ENCODE measurements around the gene ADCYAP1R1.

Gene ADCYAP1R1

DNA sequence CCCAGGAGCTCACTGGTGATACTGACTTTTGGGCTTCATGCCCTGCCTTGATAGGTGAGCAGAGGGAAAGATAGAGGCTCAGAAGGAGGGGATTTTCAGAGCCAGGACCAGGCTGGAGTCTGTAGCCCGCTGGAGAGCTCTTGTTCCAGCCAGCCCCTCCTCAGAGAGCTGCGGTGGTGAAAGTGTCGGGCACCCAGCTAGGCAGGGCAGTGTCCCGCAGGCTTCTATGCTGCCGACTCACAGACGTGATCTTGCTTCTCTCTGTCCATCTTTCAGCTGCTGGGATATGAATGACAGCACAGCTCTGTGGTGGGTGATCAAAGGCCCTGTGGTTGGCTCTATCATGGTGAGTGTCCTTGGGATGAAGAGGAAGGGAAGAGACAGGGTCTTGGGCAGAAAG lies 35.2 kb downstream of the ADCYAP1R1 start:
- DNase-seq (ENCODE audit: low spot score), result no peak

DNA sequence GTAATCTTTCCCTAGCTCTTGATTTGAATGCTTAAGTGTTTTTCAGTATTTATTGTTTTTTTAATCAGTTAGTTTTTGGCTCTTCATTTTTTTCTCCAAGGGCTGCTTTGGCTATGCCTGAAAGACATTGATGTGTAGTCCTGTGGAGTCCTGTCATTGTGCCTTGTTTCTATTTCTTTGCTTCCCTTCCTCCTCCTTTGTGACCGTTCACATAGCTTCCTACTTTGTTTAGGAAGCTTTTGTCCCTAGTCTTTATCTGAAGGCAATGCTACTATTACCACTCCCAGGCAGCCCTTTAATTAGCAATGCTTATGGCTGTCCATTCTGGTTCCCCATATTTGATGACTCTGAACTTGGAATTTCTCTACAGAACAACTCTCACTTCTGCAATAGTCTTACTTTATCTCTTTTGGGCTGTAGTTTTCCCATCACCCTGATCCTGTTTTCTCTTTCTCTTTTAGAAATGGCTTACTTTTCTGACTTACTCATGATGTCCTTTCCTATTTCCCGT lies 39.9 kb downstream of the ADCYAP1R1 start:
- DNase-seq (ENCODE audit: low spot score), result no peak

DNA sequence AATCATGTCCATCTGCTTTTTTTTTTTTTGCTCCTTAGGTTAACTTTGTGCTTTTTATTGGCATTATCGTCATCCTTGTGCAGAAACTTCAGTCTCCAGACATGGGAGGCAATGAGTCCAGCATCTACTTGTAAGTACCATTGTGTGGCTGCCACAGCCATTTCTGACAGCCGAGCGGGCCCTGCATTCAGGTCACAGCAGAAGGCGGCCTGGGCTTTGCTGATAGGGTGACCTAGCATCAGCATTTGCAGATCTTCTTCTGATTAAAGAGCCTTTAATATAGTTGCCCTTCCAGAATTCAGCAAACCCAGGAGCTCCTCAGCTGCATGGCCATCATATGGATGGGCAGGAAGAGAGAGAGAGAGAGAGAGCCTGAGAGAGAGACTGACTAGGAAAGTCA lies 40.5 kb downstream of the ADCYAP1R1 start:
- no peak for DNase-seq (ENCODE audit: low spot score)

DNA sequence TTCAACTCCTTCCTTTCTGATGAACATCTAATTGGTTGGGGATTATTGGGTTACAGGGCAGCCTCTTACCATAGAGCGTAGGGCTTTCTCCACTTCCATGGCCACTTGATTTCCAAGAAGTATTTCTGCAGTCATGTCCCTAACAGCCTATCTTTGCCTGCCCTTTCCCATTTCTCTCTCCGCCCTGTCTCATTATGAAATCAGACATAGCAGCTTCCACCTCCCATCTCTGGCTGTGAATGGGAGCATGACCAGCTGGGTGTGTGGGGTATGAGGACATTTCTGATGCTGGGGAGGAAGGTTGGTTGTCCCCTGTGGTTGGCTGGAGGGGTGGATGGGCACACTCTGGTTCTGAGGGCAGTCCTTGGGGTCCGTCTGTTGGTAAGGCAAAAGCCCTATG lies 41.2 kb downstream of the ADCYAP1R1 start:
- no peak for DNase-seq (ENCODE audit: low spot score)

DNA sequence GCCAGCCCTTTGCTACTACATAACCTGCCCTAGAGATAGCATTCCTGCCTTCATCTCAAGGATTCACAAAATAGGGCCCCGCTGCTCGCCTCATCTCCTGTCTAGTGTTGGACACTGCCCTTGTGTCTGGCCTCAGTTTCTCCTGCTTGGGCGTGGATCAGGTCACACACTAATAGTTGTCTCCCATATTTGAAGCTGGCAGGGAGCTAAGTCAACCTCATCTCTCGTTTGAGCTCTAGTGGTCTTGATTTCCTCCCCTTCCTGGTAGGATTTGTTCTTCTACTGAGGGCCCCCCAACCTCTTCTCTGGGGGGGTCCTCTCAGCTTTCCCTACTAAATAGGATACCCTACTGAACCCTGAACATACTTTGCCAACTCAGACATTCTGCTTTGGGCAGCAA lies 42.2 kb downstream of the ADCYAP1R1 start:
- DNase-seq (ENCODE audit: low spot score), result no peak

DNA sequence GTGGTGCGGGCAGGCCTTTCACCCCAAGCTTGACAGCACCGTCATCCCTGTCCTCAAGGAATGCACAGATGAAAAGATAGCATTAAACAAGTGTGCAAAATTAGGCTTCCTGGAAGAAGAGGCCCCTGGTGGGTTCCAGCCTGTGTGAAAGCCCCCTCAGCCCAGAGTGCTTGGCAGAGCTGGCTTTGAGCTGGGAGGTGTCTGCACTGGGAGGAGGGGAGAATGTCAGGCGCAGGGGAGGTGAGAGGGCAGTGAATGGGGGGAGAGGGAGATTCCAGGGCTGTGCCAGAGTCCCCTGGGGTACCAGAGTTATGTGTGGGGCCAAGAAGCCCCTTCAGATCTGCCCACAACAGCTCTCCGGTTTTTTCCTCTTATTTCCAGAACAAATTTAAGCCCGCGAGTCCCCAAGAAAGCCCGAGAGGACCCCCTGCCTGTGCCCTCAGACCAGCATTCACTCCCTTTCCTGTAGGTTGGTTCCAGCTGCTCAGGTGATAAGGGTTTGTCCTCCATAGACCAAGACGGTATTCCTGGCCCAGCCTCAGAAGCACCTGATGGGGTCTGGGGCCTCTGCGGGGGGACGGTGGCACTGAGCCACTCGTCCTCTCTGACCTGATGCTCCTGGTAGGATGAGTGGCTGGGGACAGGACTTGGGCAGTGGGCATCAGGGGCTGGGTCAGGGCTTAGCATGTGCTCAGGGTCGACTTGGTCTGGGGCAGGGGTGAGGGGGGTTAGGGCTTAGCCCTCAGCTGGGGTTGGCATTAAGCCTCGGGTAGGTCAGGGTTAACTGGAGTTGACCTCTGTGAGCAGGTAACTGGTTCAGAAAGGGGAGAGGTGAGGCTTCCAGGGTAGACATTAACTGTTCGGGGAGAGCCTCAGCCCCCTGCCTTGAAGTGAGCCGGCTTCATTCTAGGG lies 43.4 kb downstream of the ADCYAP1R1 start:
- no peak for DNase-seq (ENCODE audit: low spot score)

DNA sequence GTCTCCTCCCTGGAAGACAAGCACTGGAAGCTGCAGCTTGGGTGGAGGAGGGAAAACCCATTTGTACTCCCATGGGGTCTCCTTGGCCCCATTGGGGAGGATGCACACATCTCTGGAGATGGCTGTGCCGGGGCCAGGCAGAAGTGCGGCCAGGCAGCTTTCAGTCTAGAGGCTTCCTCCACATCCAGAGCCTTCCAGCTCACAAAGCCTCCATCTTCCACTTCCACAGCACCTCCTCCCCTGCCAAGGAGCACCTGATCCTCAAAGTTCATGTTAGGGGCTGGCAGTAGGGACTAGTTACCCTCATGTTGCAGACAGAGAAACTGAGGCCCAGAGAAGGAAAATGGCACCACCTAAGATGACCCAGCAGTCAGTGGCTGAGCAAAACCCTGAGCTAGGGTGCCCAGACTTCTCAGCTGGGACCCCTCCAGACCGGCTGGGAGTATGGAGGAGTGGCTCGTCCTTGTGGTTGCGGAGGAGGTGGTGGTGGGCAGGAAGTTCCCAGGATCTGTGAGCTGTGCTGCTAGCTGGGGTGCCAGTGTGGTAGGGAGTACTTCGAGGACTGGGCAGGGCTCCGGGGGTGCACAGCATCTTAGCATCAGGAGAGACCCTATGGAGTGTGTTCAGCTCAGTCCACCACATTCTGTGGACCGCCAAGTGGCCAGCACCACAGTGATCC lies 44.2 kb downstream of the ADCYAP1R1 start:
- no peak for DNase-seq (ENCODE audit: low spot score)

DNA sequence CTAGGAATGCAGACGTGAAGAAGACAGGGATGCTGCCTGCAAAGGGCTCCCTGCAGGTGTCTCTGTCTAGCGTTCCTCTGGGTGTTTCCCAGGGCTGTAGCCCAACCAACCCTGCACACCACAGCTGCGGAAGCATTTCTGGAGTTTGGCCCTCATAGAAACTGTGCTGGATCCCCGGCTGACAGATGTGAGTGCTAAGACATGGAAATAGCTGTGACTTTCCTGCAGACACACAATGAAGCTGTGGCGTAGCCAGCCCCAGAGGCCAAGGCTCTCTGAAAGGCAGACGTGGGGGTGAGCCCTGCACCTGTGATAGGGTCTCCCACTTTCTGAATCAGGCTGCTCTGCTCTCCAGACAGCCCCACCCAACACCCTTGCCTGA lies 44.8 kb downstream of the ADCYAP1R1 start:
- no peak for DNase-seq (ENCODE audit: low spot score)

DNA sequence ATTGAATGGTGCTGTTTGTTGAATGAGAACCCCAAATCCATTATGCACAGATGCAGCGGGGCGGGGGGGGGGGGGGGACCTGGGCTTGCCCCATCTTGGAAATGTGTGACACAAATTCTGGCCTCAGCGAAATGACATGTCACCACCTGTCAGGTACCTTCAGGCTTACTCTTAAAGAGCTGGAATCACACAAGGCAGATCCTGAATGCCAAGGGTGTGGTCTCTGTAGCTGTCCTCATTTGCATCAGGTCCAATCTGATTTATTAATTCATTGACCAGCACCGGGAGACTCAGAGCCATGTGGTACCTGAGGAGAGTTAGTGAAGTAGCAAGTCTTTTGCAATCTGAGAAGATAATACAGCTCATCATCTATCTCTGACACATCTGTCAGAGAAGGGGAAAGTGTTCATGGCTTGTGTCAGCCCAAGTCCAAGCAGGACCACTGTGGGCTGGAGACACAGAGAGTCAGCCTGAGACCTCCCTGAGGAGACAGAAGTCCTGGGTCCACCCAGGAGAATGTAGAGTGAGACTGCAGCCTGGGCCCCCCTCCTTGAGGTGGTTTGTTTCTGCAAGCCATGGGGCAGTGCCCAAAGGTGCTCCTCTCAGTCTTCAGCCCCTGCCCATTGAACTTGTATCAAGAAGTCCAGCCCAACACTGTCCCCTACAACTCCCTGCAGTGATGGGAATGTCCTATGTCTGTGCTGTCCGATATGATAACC lies 46.7 kb downstream of the ADCYAP1R1 start:
- no peak for DNase-seq (ENCODE audit: low spot score)

DNA sequence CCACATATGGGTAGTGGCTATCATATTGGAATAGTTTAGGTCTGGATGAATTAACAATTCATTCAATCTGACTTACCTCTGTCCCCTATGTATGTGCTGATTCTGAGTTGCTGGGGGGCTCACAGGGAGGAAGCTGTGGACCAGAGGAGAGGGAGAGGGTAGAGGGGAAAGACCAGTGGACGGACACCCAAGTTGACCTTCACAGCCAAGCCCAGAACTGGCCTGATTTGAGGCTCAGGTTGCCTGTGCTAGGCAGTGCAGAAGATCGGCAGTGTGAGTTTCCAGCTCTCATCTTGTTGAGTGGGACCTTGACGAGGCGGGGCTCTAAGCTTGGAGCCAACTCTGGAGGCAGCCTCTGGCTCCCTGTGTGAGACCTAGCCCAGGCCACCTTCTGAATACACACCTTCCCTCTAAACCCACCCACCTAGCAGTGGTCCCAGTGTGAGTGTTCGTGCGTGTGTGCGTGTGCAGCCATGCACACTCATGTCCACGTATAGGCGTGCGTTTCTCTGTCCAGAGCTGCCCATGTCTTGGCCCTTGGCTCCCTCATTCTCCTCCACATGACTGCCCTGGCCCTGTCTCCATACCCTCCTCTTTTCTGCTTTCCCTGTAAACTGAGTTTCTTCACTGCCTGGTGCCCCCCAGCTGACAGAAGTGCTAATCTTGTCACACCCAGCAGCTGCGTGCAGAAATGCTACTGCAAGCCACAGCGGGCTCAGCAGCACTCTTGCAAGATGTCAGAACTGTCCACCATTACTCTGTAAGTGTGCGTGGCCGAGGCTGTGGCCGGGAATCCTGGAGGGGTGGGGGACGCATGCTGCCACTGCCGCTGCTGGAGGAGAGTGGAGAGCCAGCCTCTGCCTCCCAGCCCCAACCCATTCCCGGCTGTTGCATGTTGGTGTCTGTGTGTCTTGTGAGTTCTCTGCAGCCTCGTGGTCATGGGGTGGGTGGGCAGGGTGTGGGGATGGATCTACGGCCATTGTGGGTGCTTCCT lies 47.6 kb downstream of the ADCYAP1R1 start:
- DNase-seq (ENCODE audit: low spot score), result no peak

DNA sequence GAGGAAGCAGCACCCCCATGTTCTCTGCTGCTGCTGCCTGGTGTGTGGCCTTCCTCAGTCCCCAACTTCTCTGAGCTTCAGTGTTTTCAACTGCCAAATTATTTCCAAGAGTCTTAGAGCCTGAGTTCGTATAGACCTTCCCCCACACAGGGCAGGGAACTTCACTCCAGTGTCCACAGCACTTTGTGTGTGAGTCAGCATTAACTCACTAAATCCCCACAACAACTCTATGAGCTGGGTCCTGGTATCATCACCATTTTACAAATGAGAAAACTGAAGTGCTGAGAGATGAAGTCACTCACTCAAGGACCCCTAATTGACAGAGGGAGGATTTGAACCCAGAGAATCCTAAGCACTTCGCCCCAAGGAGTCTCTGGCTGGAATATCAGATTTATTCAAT lies 48.3 kb downstream of the ADCYAP1R1 start:
- DNase-seq (ENCODE audit: low spot score), result no peak

DNA sequence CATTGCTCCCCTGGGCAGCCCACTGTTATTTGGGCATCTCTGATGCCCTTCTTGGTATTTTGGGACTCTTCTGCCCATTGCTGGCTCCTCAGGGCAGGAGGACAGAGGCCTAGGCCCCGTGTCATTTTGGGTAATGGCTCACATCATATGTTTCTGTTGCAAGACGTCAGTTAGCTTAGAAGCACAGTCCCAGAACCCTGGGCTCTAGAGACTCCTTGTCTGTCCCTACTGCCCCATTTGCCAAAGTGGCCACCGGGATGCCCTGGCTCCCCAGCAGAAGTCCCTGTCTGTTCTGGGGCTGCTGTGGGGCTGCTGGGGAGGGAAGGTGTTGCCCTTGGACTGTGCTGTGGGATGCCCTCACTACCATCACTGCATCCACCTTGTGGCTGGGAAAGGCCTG lies 48.8 kb downstream of the ADCYAP1R1 start:
- DNase-seq (ENCODE audit: low spot score), result no peak

DNA sequence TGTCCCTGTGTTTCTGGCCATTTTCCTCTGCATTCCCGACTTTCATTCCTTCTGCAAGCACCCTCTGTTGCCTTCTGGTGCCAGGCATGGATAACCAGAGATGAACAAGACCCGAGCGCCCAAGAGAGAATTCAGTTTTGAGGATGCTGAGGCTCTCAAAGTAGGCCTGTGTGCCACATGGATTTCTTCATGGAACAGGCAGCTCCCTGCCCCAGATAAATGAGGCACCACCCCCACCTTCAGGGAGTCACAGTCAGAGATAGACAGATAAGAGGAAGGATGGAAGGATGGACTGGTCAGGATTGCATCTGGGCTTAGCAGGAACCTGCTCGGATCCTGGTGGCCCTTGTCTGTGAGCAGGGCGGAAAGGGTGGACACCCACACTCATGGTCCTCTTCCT lies 49.4 kb downstream of the ADCYAP1R1 start:
- no peak for DNase-seq (ENCODE audit: low spot score)

DNA sequence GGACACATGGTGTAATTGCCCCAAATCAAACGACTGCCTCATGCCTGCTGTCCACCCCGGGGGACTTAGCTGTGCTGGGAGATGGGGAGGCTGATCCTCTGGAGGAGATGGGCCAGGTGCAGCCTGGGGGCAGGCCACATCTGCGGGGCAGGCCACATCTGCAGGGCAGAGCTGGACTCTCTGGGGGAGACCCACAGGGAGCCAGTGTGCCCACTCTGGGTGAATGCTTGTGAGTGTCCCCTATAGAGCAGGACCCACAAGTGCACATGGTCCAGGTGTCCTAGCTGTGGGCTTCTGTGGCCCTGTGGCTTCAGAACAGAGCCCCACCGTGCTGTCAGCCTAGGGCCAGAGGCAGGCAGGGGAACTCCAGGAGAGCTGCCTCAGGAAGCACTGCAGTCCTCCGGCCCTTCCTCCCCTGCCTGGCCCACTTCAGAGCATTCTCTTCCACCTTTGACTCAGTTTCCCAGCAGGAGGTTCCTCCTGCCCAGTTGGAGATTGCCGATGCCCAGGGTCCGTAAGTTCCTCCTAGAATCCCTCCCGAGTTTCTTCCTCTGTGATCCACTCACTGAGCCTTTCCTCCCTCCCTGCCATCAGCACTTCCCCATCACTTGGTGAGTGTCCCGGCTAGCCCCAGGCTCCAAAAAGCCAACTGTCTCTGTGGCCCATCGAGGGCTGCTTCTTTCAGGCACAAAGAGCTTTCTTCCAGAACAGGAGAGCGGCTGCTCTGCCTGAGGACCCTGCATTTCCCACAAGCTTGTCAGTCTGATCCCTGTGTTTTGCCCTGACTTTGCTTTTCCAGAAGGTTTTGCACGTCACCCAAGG lies 50.3 kb downstream of the ADCYAP1R1 start:
- DNase-seq (ENCODE audit: low spot score), result no peak

DNA sequence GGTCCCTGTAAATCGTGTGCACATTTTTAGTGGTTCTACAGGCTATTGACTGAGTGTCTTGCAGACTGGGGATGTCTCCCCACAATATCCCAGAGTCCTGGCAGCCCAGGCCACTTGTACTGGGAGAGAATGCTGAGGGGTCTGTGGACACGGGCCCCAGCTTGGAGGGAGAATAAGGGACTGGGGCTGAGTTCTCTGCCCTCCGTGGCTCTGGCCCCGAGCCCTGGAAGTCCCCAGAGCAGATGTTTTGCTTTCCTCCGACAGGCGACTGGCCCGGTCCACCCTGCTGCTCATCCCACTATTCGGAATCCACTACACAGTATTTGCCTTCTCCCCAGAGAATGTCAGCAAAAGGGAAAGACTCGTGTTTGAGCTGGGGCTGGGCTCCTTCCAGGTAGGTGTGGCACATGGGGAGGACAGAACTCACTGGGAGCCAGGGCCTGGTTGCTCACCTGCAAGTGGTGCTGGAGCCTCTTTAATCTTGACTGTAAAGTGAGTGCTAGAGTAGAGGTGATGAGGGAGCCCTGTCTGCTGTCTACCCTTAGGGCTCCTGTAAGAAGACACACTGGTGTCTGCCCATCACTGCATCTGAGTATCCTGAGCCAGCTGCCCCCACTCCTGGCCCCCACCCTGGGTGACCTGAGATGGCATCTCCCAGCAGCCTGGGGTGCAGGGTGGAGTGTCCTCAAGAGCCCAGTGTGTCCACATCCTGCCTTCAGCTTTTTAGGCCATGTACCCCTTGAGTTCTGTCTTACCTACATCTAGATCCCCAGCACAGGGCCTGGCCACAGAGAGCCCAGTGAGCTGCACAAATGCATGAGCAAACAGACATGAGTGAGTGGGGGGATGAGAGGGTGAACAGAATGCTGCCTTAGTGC lies 51.1 kb downstream of the ADCYAP1R1 start:
- DNase-seq (ENCODE audit: low spot score), result no peak

DNA sequence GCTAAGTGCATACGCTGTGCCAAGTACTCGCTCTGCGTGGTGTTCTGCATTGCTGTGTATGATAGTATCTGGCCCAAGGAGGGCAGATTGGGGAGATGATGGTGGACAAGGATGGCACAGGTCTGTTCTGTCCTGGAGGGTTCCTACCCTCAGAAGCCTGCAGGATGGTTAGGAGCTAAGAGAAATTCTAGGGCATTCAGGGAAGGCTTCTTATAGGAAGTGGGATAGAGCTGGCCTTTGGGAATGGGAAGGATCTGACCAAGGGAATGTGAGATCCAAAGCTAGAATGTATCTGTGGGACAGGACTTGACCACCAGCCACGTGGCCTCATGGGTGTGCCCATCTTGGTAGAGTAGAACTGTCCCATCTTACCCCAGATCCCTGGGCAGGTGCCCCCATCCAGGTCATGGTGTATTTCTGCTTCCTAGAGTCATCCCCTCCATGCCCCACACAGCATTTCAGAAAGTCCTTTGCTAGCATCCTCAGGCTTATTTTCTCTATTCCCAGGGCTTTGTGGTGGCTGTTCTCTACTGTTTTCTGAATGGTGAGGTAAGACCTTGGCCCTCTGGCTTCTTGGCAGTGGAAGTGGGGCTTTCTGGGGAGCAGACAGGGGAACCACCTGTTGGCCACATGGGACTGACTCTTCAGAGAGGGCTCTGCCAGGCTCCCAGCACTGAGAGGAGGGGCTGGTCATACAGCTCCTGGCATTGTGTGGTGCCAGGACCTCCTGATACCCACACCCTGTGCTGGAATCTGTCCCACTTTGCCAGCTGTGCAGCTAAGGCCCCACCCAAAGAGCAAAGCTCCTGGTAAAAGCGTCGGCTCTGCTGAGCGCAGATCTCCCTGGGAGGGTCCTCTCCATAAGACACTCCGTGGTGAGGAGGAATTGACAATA lies 52.5 kb downstream of the ADCYAP1R1 start:
- DNase-seq (ENCODE audit: low spot score), result no peak

DNA sequence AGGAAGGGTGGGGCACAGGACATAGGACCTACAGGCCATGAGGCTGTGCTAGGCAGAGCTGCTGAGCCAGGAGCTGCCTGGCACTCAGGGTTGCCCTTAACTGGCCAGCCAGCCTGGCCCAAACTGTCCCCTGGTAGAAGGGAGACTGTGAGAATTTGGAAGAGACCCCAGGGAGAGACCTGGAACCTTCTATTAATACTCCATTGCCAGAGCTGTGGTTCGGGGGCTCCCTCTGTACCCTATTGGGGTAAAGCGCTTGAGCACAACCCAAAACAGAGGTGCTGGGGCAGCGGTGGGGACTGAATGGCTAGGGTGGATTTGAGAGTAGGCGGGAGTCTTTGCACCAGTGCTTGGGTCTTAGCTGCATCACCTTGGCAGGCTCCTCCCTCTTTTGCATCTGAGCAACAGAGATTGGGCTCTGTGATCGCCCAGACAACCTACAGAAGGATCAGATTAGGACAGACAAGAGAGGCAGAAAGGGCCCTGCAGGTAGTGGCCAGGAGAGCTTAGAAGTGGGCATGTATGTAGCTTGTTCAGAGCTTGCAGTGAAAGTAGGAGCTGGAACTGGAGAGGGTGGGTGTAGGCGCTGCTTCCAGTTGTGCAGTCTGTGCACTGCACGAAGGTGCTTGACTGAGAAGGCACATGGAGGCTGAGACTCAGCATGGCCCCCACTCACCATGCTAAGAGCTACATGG lies 53.3 kb downstream of the ADCYAP1R1 start:
- DNase-seq (ENCODE audit: low spot score), result no peak

Data from putamen (tissue), 1 donor.